ENCODE results near the gene UBE2J2.
A peak's percentile ranks its signal among the peaks of the same experiment; 100 is the strongest.

Gene UBE2J2

GRCh38 chr1:1226566-1227362, 46.9 kb downstream of the UBE2J2 start:
- DNase-seq (ENCODE audit: low read depth) = no peak

DNA sequence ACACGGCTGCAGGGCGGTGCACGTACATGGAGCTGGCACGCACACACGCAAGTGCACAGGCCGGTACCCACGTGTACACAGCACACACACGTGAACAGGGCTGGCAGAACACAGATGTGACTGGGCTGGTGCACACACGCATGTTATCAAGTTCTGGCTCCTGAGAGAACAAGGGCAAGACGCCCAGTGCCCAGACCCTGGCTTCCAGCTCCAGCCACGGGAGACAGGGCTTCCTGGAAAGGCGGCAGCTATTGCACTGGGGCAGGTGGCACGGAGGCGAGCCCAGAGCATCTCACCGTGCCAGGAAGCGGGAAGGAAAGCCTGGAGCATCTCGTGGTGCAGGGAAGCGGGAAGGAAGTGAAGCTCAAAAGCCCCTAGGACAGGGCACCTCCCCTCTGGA, 47.7 kb downstream of the UBE2J2 start:
- DNase-seq (ENCODE audit: low read depth) = no peak

DNA sequence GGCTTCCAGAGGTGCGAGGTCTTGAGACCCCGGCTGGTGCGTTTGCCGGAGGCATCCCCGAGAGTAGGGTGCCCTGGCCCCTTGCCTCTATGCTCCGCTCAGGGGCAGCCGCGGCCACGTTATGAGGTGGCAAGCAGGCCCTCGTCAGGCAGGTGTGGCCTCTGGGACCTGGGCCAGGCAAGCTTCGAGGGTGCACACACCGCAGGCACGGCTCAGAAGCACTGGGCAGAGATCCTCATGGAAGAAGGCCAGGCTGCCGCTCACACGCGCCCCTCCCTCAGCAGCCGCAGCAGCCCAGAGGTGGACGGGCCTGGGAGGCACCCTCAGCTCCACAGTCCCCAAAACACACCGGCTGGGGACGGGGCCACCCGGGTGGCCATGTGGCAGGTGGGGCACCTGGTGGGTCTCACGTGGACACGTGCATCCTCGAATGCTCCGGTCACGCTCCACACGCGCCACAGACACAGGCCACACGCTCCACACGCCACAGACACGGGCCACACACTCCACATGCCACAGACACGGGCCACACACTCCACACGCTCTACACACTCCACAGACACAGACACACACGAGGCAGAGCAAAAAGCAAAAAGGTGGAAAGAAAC, 48.3 kb downstream of the UBE2J2 start:
- DNase-seq (ENCODE audit: low read depth) = no peak

GRCh38 chr1:1223891-1224290, 49.8 kb downstream of the UBE2J2 start:
- no peak for DNase-seq (ENCODE audit: low read depth)

- no peak for DNase-seq (ENCODE audit: low read depth)
These were observed 50.3 kb downstream of the UBE2J2 start for GRCh38 chr1:1223321-1223720.

DNA sequence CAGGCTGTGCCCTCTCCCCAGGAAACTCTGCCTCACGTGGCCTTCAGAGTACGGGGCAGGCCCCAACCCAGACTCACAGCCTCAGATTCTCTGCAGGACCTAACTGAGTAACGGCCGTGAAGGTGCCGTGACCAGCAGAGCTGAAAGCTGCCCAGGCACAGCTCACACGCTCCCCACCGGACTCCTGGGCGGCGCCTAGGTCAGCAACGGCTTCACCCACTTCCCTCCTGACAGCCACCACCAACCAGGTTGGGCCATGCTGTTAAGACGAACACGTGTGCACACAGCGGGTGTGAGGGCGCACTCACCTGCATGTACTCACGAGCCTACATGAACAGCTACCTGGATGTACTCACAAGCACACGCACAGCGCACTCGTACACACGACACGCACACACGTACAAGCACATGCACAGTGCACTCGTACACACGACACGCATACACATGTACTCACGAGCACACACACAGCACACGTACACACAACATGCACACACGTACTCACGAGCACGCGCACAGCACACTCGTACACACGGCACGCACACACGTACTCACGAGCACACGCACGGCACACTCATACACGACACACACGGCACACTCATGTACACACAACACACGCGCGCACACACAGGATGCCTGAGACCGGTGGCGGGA, 51.0 kb downstream of the UBE2J2 start:
- DNase-seq (ENCODE audit: low read depth) = no peak

- DNase-seq (ENCODE audit: low read depth) = no peak
These were observed 51.6 kb downstream of the UBE2J2 start for GRCh38 chr1:1221887-1222574.

DNA sequence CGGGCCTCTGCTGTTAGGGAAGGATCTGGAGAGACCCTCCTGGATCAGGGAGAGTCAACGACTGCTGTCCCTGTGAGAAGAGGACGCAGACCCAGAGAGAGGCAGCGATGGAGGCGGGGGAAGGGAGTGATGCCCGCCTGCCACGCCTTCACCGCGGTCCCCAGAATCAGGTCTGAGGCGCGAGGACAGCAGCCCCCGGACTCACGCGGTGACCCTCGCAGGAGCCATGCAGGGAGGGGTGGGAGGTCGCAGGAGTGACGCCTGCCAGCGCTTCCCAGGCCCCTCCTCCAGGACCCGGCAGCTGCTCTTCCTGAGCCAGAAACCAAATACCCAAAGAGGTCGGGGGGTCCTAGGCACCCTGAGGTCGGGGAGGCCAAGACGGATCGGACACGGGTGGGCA, 53.5 kb downstream of the UBE2J2 start:
- no peak for DNase-seq (ENCODE audit: low read depth)

DNA sequence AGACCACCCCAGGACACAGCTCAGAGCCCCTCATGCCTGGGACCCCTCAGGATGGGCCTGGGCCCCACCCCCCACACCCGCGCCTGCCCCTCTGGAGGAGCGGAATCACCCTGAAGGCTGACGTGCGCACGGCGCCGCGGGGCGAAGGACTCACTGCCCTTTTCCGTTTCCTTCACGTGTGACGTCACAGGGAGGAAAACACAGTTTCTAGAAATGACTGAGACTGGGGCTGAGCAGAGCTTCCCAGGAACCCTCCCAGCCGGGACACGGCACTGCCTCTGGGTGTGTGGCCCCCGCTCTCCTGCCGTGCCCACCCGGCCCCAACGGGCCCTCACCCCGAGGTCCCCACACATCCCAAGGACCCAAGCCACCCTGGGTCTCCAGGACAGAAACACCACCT, 54.3 kb downstream of the UBE2J2 start:
- DNase-seq (ENCODE audit: low read depth) = no peak

- DNase-seq (ENCODE audit: low read depth) = no peak
These were observed 55.0 kb downstream of the UBE2J2 start for GRCh38 chr1:1218524-1219200.

DNA sequence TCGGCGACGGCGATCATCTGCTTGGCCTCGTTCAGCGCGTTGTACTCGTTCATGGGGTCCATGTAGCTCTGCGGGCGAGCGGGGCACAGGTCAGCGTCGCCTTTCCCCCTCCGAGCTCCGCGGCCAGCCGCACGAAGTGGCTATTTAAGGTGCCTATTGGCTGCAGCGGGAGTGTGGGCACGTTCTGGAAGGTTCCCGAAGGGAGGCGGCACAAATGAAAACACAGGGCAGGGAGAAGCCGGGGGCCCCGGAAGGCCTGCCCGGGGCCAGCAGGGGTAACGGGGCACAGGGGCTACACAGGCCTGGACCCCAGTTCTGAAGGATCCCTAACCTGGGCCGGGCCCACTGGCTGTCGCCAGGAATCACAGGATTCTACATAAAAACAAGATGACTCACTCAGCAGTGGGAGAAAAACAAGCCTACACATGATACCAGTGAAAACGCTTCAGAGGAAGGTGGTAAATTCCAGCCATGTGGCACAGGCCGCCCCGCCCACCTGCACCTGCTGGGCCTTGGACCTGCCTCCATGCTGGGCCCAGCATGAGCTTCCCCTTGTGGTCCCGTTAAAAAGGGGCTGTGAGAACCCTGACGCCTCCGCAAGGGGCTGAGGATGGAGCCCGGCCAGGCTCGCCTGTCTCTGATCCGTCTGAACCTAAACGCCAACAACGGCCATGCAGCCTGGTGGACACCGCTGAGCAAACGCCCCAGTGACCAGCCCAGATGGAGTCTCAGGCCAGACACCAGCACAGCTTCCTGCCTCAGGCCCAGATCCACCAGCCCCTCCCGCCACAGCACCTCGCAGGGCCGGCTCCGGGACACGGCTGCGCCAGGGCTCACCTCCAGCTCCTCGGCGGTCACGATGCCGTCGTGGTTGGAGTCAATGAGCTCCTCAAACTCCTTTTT, 55.8 kb downstream of the UBE2J2 start:
- DNase-seq (ENCODE audit: low read depth) = no peak

DNA sequence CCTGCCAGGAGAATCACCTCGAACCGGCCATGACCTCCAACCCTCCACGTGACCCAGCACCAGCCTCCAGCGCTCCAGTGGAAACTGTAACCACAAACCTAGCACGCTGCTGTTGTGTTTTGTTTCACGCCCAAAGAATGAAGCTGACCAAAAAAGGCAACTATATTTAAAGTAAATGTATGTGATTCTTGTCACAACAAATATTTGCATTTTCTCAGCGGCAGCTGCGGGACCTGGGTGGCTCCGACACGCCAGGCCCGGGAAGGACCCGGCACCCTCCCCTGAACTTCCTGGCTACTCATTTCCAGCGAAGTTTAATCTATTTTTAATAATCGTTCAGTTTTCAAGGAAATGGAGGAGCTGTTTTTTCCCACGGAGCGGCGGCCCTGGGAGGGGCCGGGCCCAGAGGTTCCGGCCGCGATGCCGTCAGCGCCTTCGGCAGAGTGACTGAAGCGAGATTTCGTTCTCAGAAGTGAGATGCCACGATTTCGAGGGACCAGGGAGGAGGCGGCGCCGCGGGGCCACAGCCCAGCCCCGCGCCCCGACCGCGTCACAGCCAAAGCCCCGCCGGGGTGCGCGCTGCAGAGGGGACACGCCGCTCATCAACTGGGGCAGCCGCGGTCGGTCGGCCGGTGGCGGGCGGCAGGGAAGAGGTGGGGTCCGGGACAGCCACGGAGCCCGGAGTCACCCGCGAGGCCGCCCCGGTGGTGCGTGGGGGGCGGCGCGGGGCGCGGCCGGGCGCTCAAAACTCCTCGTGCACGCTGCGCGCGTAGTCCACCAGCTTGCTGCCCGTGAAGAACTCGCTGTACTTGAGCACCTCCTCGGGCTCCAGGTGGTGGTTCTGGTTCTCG, 56.7 kb downstream of the UBE2J2 start:
- DNase-seq (ENCODE audit: low read depth) = no peak

DNA sequence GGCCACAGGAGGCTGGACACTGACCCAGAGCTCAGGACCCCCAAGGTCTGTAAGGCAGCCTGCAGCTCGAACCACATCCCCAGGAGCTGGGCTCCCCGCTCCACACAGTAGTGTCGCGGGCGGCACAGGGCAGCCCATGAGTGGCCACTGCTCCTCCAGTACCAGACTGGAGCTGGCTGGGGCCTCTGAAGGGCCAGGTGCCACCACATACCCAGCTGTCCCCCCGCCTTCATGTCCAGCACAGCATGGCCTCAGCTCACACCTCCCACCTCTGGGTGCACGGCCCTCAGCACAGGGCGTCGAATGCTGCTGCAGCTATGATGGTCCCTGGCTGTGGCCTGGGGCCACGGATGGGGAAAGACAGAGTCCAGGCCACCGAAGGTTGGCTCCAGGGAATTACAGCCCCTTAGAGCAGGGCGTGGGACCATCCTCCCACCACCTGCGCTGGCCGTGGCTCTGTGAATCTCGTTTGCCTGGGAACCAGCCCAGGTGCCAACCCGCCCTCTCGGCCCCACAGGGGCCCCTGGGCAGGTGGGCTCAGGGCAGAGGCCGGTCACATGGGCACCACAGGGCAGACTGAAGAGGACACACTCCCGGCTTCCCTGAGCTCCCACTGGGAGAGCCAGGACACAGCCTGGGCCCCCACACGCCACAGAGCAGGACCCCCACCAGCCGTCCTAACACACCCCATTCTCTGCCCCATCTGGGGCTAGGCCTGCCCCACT, 57.6 kb downstream of the UBE2J2 start:
- DNase-seq (ENCODE audit: low read depth) = no peak

GRCh38 chr1:1215080-1215676, 58.5 kb downstream of the UBE2J2 start:
- no peak for DNase-seq (ENCODE audit: low read depth)

DNA sequence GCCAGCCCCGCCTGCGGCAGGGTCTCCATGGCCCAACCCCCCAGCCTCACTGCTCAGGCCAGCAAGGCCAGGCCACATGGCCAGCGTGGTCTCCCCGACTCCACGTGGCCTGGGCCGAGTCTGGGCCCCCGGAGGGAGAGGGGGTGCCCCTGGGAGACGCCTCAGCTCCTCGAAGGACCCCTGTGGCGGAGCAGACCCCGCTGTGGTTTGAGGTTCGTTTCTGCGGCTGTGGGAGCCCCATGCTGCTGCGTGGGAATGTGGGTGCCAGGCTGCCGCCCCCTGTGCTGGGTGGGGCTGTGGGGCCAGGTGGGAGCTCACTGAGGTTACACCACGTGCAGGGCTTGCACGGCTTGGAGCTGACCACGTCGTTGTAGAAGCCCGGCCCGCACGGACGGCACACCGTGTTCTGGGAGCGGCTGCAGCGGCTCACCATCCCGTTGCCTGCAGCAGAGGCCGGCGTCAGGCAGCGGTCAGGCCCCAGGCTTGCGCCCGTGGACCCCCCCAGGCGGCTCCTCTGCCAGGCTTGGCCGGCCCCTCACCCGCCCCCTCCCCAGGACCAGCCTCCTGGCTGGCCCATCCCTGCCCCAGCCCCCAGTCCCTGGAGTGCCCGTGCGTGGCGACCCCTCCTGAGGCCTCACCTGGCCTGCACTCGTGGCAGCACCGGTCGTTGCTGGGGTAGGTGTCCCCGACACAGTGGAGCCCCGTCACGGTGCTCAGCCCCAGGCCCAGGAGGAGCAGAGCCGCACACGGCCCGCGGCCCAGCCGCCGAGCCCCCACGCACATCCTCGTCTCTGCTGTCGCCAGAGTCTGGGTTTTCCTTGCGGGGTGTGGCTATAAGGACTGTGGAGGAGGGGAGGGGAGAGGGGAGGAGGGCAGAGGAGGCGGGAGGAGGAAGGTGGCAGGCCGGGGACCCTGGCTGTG, 60.0 kb downstream of the UBE2J2 start, which contains the start of gene TNFRSF4:
TNFRSF4 (minus strand) TSS at position 809 of the 921 bp plus-strand sequence; CDS start at position 783, 26 bp downstream.
- DNase-seq (ENCODE audit: low read depth) = no peak

DNA sequence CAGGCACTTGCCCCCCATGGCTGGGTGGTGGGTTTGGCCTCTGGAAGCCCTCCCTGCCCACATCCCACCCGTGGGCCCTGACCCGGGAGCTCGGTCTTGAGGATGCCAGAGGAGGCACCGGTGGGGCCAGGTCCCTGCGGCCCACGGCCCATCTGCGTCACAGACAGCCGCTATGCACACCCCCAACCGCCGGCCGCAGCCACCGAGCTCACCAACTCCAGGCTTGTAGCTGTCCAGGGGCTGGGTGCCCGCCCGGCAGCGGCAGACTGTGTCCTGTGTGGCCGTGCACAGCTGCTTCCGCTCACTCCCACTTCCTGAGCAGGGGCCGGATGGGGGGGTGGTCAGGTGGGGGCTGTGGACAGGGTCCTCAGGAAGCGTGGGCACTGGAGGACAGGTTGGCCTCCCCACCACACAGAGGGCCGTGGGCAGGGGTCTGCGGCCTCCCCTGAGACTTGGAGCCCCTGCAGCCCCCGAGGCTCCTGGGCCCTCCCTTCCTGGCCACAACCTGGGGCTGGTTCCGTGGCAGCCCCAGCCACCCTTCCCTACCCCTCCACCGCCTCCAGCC, 60.8 kb downstream of the UBE2J2 start:
- DNase-seq (ENCODE audit: low read depth) = peak; percentile 97
